HG02943 (cell line): ENCODE measurements around the gene NKD1.
"Not testable (repeated sequence)": the region's sequence is repeated elsewhere in the genome, so short reads cannot be mapped to it uniquely, and the experiment has no call there.

ENCODE experiments used
- ATAC-seq: cut with Tn5 transposase; IDR thresholded peaks from one replicate; pipeline ENCODE4 v1.9.1; 2021; ENCODE audit warnings: mild to moderate bottlenecking, low read depth, moderate library complexity; ENCODE audit not compliant: unreplicated experiment

Gene NKD1

GRCh38 chr16:50535506-50536257, 12.5 kb upstream of the NKD1 start:
- ATAC-seq = no peak

GRCh38 chr16:50536258-50536645, 11.9 kb upstream of the NKD1 start:
- ATAC-seq = not testable (repeated sequence)

GRCh38 chr16:50537533-50538290, 10.5 kb upstream of the NKD1 start:
- no peak for ATAC-seq

GRCh38 chr16:50538411-50539052, 9.7 kb upstream of the NKD1 start:
- no peak for ATAC-seq

GRCh38 chr16:50539053-50539695, 9.0 kb upstream of the NKD1 start:
- ATAC-seq = no peak

- ATAC-seq = no peak
Observed at GRCh38 chr16:50539822-50540710, 8.1 kb upstream of the NKD1 start.

GRCh38 chr16:50540711-50541007, 7.5 kb upstream of the NKD1 start:
- ATAC-seq = no peak

- ATAC-seq = no peak
Observed at GRCh38 chr16:50542703-50543102, 5.5 kb upstream of the NKD1 start.

- ATAC-seq = no peak
Observed at GRCh38 chr16:50546125-50546524, 2.1 kb upstream of the NKD1 start.

- peak; percentile 38 for ATAC-seq
Observed at GRCh38 chr16:50547340-50548124, 664 bp upstream of the NKD1 start.

- ATAC-seq = no peak
Observed at GRCh38 chr16:50548909-50549560, 839 bp downstream of the NKD1 start.

- no peak for ATAC-seq
Observed at GRCh38 chr16:50549561-50549915, 1.3 kb downstream of the NKD1 start.

- ATAC-seq = no peak
Observed at GRCh38 chr16:50550035-50550434, 1.8 kb downstream of the NKD1 start.

- no peak for ATAC-seq
Observed at GRCh38 chr16:50550866-50551641, 2.9 kb downstream of the NKD1 start.

- no peak for ATAC-seq
Observed at GRCh38 chr16:50552476-50553101, 4.4 kb downstream of the NKD1 start.

GRCh38 chr16:50553182-50553710, 5.0 kb downstream of the NKD1 start:
- no peak for ATAC-seq

- no peak for ATAC-seq
Observed at GRCh38 chr16:50553731-50554360, 5.7 kb downstream of the NKD1 start.
